ENCODE results near the gene CRIP1.

Gene CRIP1

GRCh38 chr14:105482486-105483110, 4.1 kb upstream of the CRIP1 start:
- DNase-seq, result no peak

GRCh38 chr14:105483300-105484068, 3.2 kb upstream of the CRIP1 start:
- DNase-seq, result no peak

- DNase-seq, result no peak
These were observed 2.4 kb upstream of the CRIP1 start for GRCh38 chr14:105484069-105484996.

- DNase-seq, result no peak
These were observed 1.7 kb upstream of the CRIP1 start for GRCh38 chr14:105484997-105485393.

GRCh38 chr14:105485739-105486162, 935 bp upstream of the CRIP1 start:
- DNase-seq, result peak; percentile 58

- DNase-seq, result peak; percentile 75
These were observed 325 bp downstream of the CRIP1 start for GRCh38 chr14:105486974-105487448.

GRCh38 chr14:105487449-105487985, 831 bp downstream of the CRIP1 start:
- DNase-seq, result peak; percentile 73

- no peak for DNase-seq
These were observed 1.5 kb downstream of the CRIP1 start for GRCh38 chr14:105487986-105488777.

- DNase-seq, result no peak
These were observed 2.3 kb downstream of the CRIP1 start for GRCh38 chr14:105488781-105489541.

GRCh38 chr14:105489542-105490266, 3.0 kb downstream of the CRIP1 start:
- DNase-seq, result peak; percentile 89

- no peak for DNase-seq
These were observed 3.5 kb downstream of the CRIP1 start for GRCh38 chr14:105490267-105490571.

- DNase-seq, result peak; percentile 99
These were observed 4.1 kb downstream of the CRIP1 start, which contains the start of gene TEDC1 for GRCh38 chr14:105490572-105491365. TSS of gene TEDC1 (plus strand) at chr14:105491246. CDS start at chr14:105491376, 130 bp downstream.

- DNase-seq, result peak; percentile 91
These were observed 4.8 kb downstream of the CRIP1 start for GRCh38 chr14:105491366-105491973.

GRCh38 chr14:105492031-105492970, 5.6 kb downstream of the CRIP1 start:
- peak; percentile 1 for DNase-seq

- DNase-seq, result peak; percentile 6
These were observed 6.5 kb downstream of the CRIP1 start for GRCh38 chr14:105492971-105493871.

- DNase-seq, result peak; percentile 1
These were observed 7.4 kb downstream of the CRIP1 start for GRCh38 chr14:105493921-105494605.

- DNase-seq, result no peak
These were observed 7.9 kb downstream of the CRIP1 start for GRCh38 chr14:105494606-105494929.
